Measurements from ENCODE around the gene MANEA. TPM values are rescaled to one million over a fixed set of nuclear protein-coding genes. Genes with fewer than 3 reads are reported as not detected.

MANEA gene
- total and polyA plus RNA-seq, 2 of the 13 experiments (the other 11 are each of a cell fraction or from before 2014, with no cell fraction given): 10.0 to 10.9 TPM

DNA sequence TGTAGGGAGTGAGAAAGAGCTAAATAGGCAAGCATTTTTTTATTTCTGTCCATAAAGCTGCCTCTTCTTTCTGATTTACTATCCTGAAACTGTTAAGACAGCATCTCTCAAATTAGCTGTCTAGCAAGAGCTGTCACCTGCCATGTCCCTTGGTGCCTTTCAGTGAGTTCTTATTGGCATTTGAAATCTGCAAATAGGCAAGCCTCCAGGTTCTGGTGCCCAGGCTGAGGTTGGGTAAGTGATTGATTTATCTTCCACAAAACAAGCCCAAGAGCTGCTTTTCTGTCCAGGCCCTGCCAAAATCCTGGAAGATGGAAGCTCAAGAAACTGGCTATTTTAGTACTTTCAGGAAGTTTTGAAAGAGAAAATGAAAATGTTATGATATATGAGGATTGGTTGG lies 22.4 kb downstream of the MANEA start:
- no TSS peak for BruUV-seq (replicated peaks)
- Histone ChIP-seq H4K20me1 (ENCODE audit: insufficient read depth, low read length) (no peaks in the 10 kb centered on the region), H3K4me2 (ENCODE audit: low read depth, low read length) (no peak overlapping the region), H3K9me3 (ENCODE audit: low read length) (no peaks in the 10 kb centered on the region), H3K4me3 (replicated peaks in 1 of 3; ENCODE audit: insufficient read depth in 1 of 3, low read depth in 2 of 3, low read length in 3 of 3) (no peak overlapping the region), H3K36me3 (replicated peaks in 1 of 2; ENCODE audit: control insufficient read depth in 1 of 2, insufficient read depth in 2 of 2, low read length in 2 of 2) (no peaks in the 10 kb centered on the region), H3K4me1 (ENCODE audit: insufficient read depth, low read length) (no peaks in the 10 kb centered on the region), H3K79me2 (ENCODE audit: insufficient read depth, low read length) (no peaks in the 10 kb centered on the region), H3K27ac (ENCODE audit: extremely low read length, insufficient read depth, low read length) (no peak overlapping the region), H3K27me3 (ENCODE audit: control insufficient read depth in 1 of 2, insufficient read depth in 2 of 2, low read length in 2 of 2) (no peaks in the 10 kb centered on the region), H2AFZ (ENCODE audit: low read length) (no peak overlapping the region), H3K9ac (ENCODE audit: insufficient read depth, low read depth, low read length) (no peak overlapping the region)
- FAIRE-seq: no peak
- in situ Hi-C loops (cut with HindIII; ENCODE audit: extremely low pct_ligation_motif_present, low pct_unique_long_range_greater_than_20kb) (loop anchor here (25.0 kb wide), 1 partner anchor 263 kb away; no protein-coding TSS in a partner anchor), intact Hi-C loops (cut with micrococcal nuclease; ENCODE audit: unreplicated experiment) (no loop called here)
- POLR2A ChIA-PET: no interaction called here
- ATAC-seq: no peak
- CTCF ChIA-PET (ENCODE audit: low intra/inter-chr PET ratio, low total read pairs): no interaction called here
- TF ChIP-seq TAF15 (IDR thresholded peaks at IDR 0.05; ENCODE audit: low read depth, low read length, poor library complexity, severe bottlenecking): no peak
- no peak for TF ChIP-seq ZKSCAN8 (CRISPR knock-in tag; IDR thresholded peaks at IDR 0.05; ENCODE audit: borderline replicate concordance)
- TF ChIP-seq ZNF121 (CRISPR knock-in tag; IDR thresholded peaks at IDR 0.05): no peak
- no peak for TF ChIP-seq ZNF709 (CRISPR knock-in tag; IDR thresholded peaks at IDR 0.05)
- TF ChIP-seq FOXP1 (IDR thresholded peaks at IDR 0.05): no peak
- TF ChIP-seq FOXP1 (CRISPR knock-in tag; IDR thresholded peaks at IDR 0.05): no peak
- TF ChIP-seq ZNF431 (CRISPR knock-in tag; IDR thresholded peaks at IDR 0.05; ENCODE audit: borderline replicate concordance, low read depth): no peak
- TF ChIP-seq, protein P1, sequence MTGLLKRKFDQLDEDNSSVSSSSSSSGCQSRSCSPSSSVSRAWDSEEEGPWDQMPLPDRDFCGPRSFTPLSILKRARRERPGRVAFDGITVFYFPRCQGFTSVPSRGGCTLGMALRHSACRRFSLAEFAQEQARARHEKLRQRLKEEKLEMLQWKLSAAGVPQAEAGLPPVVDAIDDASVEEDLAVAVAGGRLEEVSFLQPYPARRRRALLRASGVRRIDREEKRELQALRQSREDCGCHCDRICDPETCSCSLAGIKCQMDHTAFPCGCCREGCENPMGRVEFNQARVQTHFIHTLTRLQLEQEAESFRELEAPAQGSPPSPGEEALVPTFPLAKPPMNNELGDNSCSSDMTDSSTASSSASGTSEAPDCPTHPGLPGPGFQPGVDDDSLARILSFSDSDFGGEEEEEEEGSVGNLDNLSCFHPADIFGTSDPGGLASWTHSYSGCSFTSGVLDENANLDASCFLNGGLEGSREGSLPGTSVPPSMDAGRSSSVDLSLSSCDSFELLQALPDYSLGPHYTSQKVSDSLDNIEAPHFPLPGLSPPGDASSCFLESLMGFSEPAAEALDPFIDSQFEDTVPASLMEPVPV (CRISPR knock-in tag; IDR thresholded peaks at IDR 0.05): no peak
- TF ChIP-seq ERF (CRISPR knock-in tag; IDR thresholded peaks at IDR 0.05): no peak
- no peak for TF ChIP-seq KDM6A (CRISPR knock-in tag; IDR thresholded peaks at IDR 0.05; ENCODE audit: low read depth)
- DNase-seq (ENCODE audit: low spot score): no peak

All from HepG2 (cell line).